WTC11 (cell line): ENCODE measurements around the gene ZNF160. TPM values are rescaled to one million over a fixed set of nuclear protein-coding genes. Genes with fewer than 3 reads are reported as not detected.
A peak's percentile ranks its signal among the peaks of the same experiment; 100 is the strongest.

ENCODE experiments used
- ATAC-seq: fragments of 200-7000 bp; cut with Tn5 transposase; 2 replicates; pipeline ENCODE4 v1.10.0; 2021; ENCODE audit warnings: mild to moderate bottlenecking, moderate library complexity
- CTCF ChIA-PET: fragments of 300-600 bp; sonication (Branson Sonifier 250); formaldehyde crosslinking; loops from one replicate; lab custom pipeline; 2021; ENCODE audit warnings: antibody characterized with exemption; lab: Charles Lee
- POLR2A ChIA-PET: fragments of 350-600 bp; sonication (Branson Sonifier 250); formaldehyde crosslinking; loops from one replicate; lab custom pipeline; 2021; ENCODE audit warnings: antibody characterized with exemption; lab: Charles Lee
- DNase-seq: peaks from one replicate; pipeline ENCODE4 v3.0.0; 2021; ENCODE audit warnings: low spot score
- H3K27ac Mint-ChIP-seq: 2 replicates; pipeline ENCODE4 v1.8.0; 2021; ENCODE audit warnings: mixed read lengths
- H3K27me3 Mint-ChIP-seq: 2 replicates; pipeline ENCODE4 v1.8.0; 2021; ENCODE audit warnings: low read depth, mild to moderate bottlenecking, moderate library complexity, mixed read lengths
- H3K36me3 Mint-ChIP-seq: 2 replicates; pipeline ENCODE4 v1.8.0; 2021; ENCODE audit warnings: mixed read lengths
- H3K4me1 Mint-ChIP-seq: 2 replicates; pipeline ENCODE4 v1.8.0; 2022; ENCODE audit warnings: mixed read lengths
- H3K4me3 Mint-ChIP-seq: 2 replicates; pipeline ENCODE4 v1.8.0; 2021; ENCODE audit warnings: mild to moderate bottlenecking, moderate library complexity, mixed read lengths
- H3K9me3 Mint-ChIP-seq: 2 replicates; pipeline ENCODE4 v1.8.0; 2021; ENCODE audit warnings: mixed read lengths
- ELF4 ChIP-seq: sonication (generic); formaldehyde crosslinking; IDR thresholded peaks from 2 replicates; pipeline ENCODE4 v1.8.1; 2022; ENCODE audit warnings: low read depth, mild to moderate bottlenecking, moderate library complexity, missing genetic modification reagents
- ESRRA ChIP-seq: sonication (generic); formaldehyde crosslinking; IDR thresholded peaks from 2 replicates; pipeline ENCODE4 v1.8.1; 2022; ENCODE audit warnings: mild to moderate bottlenecking, missing genetic modification reagents, borderline replicate concordance
- FOXP1 ChIP-seq: sonication (generic); formaldehyde crosslinking; IDR thresholded peaks from 2 replicates; pipeline ENCODE4 v1.8.0; 2022; ENCODE audit warnings: missing genetic modification reagents, mild to moderate bottlenecking, moderate library complexity, borderline replicate concordance
- KAT7 ChIP-seq: sonication (generic); formaldehyde crosslinking; IDR thresholded peaks from 2 replicates; pipeline ENCODE4 v1.8.1; 2023; ENCODE audit warnings: missing genetic modification reagents, mild to moderate bottlenecking, borderline replicate concordance
- NR1H2 ChIP-seq: sonication (generic); formaldehyde crosslinking; IDR thresholded peaks from 2 replicates; pipeline ENCODE4 v1.9.0; 2021; ENCODE audit warnings: mild to moderate bottlenecking, moderate library complexity, missing genetic modification reagents
- NR3C1 ChIP-seq: sonication (generic); formaldehyde crosslinking; conservative IDR thresholded peaks from 2 replicates; pipeline ENCODE4 v1.8.1; 2023; ENCODE audit warnings: low read depth, mild to moderate bottlenecking, missing genetic modification reagents
- SP1 ChIP-seq: sonication (generic); formaldehyde crosslinking; conservative IDR thresholded peaks from 2 replicates; pipeline ENCODE4 v1.8.1; 2022; ENCODE audit warnings: missing genetic modification reagents
- total RNA-seq: library from RNA; stranded (reverse); gene quantifications from 3 replicates; pipeline ENCODE4 v1.2.3, GENCODE V29; 2021
- TF ChIP-seq, protein P1 (sequence below): sonication (generic); formaldehyde crosslinking; conservative IDR thresholded peaks from 2 replicates; pipeline ENCODE4 v1.8.1; 2023; ENCODE audit warnings: mild to moderate bottlenecking, low read depth, missing genetic modification reagents, moderate library complexity
- TF ChIP-seq, protein P2 (sequence below): sonication (generic); formaldehyde crosslinking; IDR thresholded peaks from 2 replicates; pipeline ENCODE4 v1.8.0; 2022; ENCODE audit warnings: mild to moderate bottlenecking, missing genetic modification reagents
- TF ChIP-seq, protein P3 (sequence below): sonication (generic); formaldehyde crosslinking; IDR thresholded peaks from 2 replicates; pipeline ENCODE4 v1.8.1; 2022; ENCODE audit warnings: missing genetic modification reagents, borderline replicate concordance
- TF ChIP-seq, protein P4 (sequence below): sonication (generic); formaldehyde crosslinking; IDR thresholded peaks from 2 replicates; pipeline ENCODE4 v1.8.0; 2023; ENCODE audit warnings: mild to moderate bottlenecking, missing genetic modification reagents
- TF ChIP-seq, protein P5 (sequence below): sonication (generic); formaldehyde crosslinking; IDR thresholded peaks from 2 replicates; pipeline ENCODE4 v1.8.1; 2023; ENCODE audit warnings: mild to moderate bottlenecking, missing genetic modification reagents
- TF ChIP-seq, protein P6 (sequence below): sonication (generic); formaldehyde crosslinking; IDR thresholded peaks from 2 replicates; pipeline ENCODE4 v1.8.1; 2023; ENCODE audit warnings: mild to moderate bottlenecking, missing genetic modification reagents, moderate library complexity
- TF ChIP-seq, protein P7 (sequence below): sonication (generic); formaldehyde crosslinking; IDR thresholded peaks from 2 replicates; pipeline ENCODE4 v1.8.0; 2022; ENCODE audit warnings: missing genetic modification reagents

ZNF160 gene
- total RNA-seq, 1 experiment from 2014 or later: 54.5 TPM

DNA sequence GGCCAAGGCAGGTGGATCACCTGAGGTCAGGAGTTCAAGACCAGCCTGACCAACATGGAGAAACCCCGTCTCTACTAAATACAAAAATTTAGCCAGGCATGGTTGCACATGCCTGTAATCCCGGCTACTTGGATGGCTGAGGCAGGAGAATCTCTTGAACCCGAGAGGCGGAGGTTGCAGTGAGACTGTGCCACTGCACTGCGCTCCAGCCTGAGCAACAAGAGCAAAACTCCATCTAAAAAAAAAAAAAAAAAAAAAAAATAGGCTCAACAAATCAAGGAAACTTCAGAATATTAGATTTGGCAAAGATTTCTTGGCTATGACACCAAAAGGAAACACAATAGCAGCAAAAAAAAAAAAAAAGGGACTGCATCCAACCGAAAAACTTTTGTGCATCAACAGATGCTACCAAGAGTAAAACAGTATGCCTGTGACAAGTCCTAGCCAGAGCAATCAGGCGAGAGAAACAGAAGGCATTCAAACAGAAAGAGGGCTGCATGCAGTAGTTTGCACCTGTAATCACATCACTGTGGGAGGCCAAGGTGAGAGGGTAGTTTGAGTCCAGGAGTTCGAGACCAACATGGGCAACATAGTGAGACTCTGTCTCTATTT, 23.8 kb downstream of the ZNF160 start:
- Mint-ChIP-seq H3K4me1 (peaks cover 10% of the 10 kb centered on the region), H3K4me3 (no peak overlapping the region), H3K36me3 (peaks cover 57% of the 10 kb centered on the region), H3K27me3 (no peaks in the 10 kb centered on the region), H3K9me3 (peaks cover 17% of the 10 kb centered on the region), H3K27ac (peak overlapping the region; percentile 86; the same call in 1 of the 2 replicates)
- ATAC-seq (no peak), DNase-seq (no peak)
- POLR2A ChIA-PET: no interaction called here
- CTCF ChIA-PET: no interaction called here
- TF ChIP-seq, protein P1, sequence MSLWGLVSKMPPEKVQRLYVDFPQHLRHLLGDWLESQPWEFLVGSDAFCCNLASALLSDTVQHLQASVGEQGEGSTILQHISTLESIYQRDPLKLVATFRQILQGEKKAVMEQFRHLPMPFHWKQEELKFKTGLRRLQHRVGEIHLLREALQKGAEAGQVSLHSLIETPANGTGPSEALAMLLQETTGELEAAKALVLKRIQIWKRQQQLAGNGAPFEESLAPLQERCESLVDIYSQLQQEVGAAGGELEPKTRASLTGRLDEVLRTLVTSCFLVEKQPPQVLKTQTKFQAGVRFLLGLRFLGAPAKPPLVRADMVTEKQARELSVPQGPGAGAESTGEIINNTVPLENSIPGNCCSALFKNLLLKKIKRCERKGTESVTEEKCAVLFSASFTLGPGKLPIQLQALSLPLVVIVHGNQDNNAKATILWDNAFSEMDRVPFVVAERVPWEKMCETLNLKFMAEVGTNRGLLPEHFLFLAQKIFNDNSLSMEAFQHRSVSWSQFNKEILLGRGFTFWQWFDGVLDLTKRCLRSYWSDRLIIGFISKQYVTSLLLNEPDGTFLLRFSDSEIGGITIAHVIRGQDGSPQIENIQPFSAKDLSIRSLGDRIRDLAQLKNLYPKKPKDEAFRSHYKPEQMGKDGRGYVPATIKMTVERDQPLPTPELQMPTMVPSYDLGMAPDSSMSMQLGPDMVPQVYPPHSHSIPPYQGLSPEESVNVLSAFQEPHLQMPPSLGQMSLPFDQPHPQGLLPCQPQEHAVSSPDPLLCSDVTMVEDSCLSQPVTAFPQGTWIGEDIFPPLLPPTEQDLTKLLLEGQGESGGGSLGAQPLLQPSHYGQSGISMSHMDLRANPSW: no peak
- TF ChIP-seq FOXP1 (no peak), NR3C1 (CRISPR knock-in tag) (no peak), KAT7 (no peak), SP1 (CRISPR knock-in tag) (no peak), NR1H2 (CRISPR knock-in tag) (no peak), ESRRA (CRISPR knock-in tag) (no peak), ELF4 (CRISPR knock-in tag) (no peak)
- TF ChIP-seq, protein P2, sequence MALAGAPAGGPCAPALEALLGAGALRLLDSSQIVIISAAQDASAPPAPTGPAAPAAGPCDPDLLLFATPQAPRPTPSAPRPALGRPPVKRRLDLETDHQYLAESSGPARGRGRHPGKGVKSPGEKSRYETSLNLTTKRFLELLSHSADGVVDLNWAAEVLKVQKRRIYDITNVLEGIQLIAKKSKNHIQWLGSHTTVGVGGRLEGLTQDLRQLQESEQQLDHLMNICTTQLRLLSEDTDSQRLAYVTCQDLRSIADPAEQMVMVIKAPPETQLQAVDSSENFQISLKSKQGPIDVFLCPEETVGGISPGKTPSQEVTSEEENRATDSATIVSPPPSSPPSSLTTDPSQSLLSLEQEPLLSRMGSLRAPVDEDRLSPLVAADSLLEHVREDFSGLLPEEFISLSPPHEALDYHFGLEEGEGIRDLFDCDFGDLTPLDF (CRISPR knock-in tag): no peak
- TF ChIP-seq, protein P3, sequence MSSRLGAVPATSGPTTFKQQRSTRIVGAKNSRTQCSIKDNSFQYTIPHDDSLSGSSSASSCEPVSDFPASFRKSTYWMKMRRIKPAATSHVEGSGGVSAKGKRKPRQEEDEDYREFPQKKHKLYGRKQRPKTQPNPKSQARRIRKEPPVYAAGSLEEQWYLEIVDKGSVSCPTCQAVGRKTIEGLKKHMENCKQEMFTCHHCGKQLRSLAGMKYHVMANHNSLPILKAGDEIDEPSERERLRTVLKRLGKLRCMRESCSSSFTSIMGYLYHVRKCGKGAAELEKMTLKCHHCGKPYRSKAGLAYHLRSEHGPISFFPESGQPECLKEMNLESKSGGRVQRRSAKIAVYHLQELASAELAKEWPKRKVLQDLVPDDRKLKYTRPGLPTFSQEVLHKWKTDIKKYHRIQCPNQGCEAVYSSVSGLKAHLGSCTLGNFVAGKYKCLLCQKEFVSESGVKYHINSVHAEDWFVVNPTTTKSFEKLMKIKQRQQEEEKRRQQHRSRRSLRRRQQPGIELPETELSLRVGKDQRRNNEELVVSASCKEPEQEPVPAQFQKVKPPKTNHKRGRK (CRISPR knock-in tag): no peak
- TF ChIP-seq, protein P4, sequence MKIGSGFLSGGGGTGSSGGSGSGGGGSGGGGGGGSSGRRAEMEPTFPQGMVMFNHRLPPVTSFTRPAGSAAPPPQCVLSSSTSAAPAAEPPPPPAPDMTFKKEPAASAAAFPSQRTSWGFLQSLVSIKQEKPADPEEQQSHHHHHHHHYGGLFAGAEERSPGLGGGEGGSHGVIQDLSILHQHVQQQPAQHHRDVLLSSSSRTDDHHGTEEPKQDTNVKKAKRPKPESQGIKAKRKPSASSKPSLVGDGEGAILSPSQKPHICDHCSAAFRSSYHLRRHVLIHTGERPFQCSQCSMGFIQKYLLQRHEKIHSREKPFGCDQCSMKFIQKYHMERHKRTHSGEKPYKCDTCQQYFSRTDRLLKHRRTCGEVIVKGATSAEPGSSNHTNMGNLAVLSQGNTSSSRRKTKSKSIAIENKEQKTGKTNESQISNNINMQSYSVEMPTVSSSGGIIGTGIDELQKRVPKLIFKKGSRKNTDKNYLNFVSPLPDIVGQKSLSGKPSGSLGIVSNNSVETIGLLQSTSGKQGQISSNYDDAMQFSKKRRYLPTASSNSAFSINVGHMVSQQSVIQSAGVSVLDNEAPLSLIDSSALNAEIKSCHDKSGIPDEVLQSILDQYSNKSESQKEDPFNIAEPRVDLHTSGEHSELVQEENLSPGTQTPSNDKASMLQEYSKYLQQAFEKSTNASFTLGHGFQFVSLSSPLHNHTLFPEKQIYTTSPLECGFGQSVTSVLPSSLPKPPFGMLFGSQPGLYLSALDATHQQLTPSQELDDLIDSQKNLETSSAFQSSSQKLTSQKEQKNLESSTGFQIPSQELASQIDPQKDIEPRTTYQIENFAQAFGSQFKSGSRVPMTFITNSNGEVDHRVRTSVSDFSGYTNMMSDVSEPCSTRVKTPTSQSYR (CRISPR knock-in tag): no peak
- TF ChIP-seq, protein P5, sequence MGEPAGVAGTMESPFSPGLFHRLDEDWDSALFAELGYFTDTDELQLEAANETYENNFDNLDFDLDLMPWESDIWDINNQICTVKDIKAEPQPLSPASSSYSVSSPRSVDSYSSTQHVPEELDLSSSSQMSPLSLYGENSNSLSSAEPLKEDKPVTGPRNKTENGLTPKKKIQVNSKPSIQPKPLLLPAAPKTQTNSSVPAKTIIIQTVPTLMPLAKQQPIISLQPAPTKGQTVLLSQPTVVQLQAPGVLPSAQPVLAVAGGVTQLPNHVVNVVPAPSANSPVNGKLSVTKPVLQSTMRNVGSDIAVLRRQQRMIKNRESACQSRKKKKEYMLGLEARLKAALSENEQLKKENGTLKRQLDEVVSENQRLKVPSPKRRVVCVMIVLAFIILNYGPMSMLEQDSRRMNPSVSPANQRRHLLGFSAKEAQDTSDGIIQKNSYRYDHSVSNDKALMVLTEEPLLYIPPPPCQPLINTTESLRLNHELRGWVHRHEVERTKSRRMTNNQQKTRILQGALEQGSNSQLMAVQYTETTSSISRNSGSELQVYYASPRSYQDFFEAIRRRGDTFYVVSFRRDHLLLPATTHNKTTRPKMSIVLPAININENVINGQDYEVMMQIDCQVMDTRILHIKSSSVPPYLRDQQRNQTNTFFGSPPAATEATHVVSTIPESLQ (CRISPR knock-in tag): no peak
- TF ChIP-seq, protein P6, sequence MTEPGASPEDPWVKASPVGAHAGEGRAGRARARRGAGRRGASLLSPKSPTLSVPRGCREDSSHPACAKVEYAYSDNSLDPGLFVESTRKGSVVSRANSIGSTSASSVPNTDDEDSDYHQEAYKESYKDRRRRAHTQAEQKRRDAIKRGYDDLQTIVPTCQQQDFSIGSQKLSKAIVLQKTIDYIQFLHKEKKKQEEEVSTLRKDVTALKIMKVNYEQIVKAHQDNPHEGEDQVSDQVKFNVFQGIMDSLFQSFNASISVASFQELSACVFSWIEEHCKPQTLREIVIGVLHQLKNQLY (CRISPR knock-in tag): no peak
- TF ChIP-seq, protein P7, sequence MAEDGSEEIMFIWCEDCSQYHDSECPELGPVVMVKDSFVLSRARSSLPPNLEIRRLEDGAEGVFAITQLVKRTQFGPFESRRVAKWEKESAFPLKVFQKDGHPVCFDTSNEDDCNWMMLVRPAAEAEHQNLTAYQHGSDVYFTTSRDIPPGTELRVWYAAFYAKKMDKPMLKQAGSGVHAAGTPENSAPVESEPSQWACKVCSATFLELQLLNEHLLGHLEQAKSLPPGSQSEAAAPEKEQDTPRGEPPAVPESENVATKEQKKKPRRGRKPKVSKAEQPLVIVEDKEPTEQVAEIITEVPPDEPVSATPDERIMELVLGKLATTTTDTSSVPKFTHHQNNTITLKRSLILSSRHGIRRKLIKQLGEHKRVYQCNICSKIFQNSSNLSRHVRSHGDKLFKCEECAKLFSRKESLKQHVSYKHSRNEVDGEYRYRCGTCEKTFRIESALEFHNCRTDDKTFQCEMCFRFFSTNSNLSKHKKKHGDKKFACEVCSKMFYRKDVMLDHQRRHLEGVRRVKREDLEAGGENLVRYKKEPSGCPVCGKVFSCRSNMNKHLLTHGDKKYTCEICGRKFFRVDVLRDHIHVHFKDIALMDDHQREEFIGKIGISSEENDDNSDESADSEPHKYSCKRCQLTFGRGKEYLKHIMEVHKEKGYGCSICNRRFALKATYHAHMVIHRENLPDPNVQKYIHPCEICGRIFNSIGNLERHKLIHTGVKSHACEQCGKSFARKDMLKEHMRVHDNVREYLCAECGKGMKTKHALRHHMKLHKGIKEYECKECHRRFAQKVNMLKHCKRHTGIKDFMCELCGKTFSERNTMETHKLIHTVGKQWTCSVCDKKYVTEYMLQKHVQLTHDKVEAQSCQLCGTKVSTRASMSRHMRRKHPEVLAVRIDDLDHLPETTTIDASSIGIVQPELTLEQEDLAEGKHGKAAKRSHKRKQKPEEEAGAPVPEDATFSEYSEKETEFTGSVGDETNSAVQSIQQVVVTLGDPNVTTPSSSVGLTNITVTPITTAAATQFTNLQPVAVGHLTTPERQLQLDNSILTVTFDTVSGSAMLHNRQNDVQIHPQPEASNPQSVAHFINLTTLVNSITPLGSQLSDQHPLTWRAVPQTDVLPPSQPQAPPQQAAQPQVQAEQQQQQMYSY (CRISPR knock-in tag): no peak
